Measurements from ENCODE around the gene LYPD4.
"Not testable (repeated sequence)": the region's sequence is repeated elsewhere in the genome, so short reads cannot be mapped to it uniquely, and the experiment has no call there.

LYPD4 gene

DNA sequence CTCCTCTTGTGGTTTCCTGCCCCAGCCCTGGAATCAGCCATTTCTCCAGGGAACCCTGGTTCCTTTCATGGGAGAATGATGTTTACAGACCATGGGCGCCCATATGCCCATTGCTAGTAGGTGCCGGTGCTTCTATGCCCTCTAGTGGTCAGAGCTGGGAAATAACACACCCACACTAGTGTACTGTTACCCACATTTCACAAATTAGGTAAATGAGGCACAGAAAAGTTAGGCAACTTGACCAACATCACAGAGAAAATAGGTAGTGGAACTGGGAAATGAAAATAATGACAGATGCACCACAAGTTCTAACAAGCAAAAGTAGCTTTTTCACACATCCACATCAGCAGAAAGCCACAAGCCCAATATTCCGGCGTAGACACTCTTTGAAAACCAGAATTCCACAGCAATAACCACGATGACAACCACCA, 49.4 kb downstream of the LYPD4 start:
- DNase-seq (peak; percentile 59 to 65 (median 59)), ATAC-seq (replicated peaks) (peak; percentile 92)
- H3K27ac Mint-ChIP-seq: no peak overlapping the region
- H3K36me3 Mint-ChIP-seq (ENCODE audit: insufficient read depth): peaks cover 2% of the 10 kb centered on the region
- no peak overlapping the region for H3K4me3 Mint-ChIP-seq
- H3K9me3 Mint-ChIP-seq: no peaks in the 10 kb centered on the region
- peaks cover 0 to 4% of the 10 kb centered on the region in 2 donors for H3K4me1 Mint-ChIP-seq (ENCODE audit: low read depth in 2 of 2)
- H3K27me3 Mint-ChIP-seq: peaks cover 47 to 63% of the 10 kb centered on the region in 2 donors

DNA sequence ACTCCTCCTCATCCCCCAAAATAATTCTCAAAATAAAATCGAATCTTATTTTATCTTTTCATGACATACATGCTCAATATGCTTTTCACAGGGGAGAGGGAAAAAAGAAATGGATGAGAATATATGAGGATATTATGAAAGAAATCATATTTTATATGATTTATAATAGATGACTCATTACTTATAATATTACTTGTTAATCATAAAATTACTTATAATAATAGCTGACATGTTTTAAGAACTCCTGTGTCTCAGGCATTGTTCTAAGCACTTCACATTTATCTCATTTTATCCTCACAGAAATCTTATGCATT, 51.1 kb downstream of the LYPD4 start:
- no peak for DNase-seq

DNA sequence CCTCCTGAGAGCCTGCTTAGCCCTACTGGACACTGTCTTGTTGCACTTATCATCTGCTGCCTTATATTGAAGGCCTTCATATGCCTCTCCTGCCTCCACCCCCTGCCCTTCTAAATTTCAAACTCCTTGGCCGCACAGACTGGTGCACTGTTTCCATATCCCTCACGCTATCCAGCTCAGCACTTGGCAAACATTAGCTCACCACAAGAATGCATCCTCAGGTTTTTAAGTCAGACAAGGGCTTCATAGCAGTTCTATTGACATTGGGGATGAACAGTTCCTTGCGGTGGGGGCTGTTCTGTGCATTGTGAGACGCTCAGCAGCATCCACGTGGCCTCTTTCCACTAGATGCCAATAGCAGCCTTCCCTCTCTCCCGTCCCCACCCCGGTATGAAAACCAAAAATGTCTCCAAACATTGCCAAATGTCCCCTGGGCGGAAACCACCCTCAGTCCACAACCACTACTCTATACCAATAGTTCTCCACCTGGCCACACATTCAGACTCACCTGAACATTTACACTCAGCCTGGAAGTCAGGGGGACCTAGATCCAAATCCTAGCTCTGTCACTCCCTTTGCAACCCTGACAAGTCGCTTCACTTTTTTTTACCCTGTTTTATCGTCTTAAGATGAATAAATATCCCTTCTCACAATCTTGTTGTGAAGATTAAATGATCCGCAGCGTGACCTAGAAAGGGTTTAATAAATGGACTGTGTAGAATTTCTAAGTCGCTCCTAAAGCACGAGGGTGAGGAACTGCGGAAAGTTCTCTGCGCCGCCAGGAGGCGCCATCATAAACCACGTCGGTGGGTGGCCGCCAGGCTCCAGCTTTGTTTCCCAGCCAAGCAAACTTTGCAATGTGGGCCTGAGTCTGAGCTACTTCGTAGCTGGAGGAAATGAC, 51.7 kb downstream of the LYPD4 start:
- H3K36me3 Mint-ChIP-seq (ENCODE audit: insufficient read depth): peaks cover 2% of the 10 kb centered on the region
- peak; percentile 15 to 24 (median 17) for DNase-seq
- no peak overlapping the region for H3K27ac Mint-ChIP-seq
- peak; percentile 50 for ATAC-seq (replicated peaks)
- no peaks in the 10 kb centered on the region for H3K9me3 Mint-ChIP-seq
- peaks cover 61 to 79% of the 10 kb centered on the region in 2 donors for H3K27me3 Mint-ChIP-seq
- H3K4me1 Mint-ChIP-seq (ENCODE audit: low read depth in 2 of 2): peaks cover 0 to 4% of the 10 kb centered on the region in 2 donors
- no peak overlapping the region for H3K4me3 Mint-ChIP-seq

More for the DNA sequence above, 51.1 kb downstream of the LYPD4 start:
- no peak overlapping the region for H3K4me3 Mint-ChIP-seq
- H3K4me1 Mint-ChIP-seq (ENCODE audit: low read depth in 2 of 2): peaks cover 0 to 4% of the 10 kb centered on the region in 2 donors
- H3K9me3 Mint-ChIP-seq: no peaks in the 10 kb centered on the region
- H3K27me3 Mint-ChIP-seq: peaks cover 59 to 77% of the 10 kb centered on the region in 2 donors
- ATAC-seq (replicated peaks): no peak
- peaks cover 2% of the 10 kb centered on the region for H3K36me3 Mint-ChIP-seq (ENCODE audit: insufficient read depth)
- no peak overlapping the region for H3K27ac Mint-ChIP-seq

DNA sequence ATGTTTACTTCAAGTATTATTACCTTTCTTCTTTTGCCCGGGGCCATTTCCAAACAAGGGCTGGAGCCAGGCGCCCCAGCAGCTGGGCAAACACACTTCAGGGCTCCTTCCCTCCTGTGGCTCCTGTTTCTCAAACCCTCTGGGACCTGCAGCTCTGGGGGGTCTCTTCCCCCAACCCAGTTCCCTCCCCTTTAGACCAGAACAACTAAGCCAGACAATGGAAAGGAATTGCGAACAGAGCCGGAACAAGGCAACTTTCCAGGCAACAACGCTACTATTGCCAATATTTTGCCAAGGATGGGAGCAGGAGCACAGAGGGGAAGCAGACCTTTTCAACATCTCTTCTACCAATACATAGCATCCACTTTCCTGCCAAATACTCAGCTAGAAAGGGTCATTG, 55.4 kb downstream of the LYPD4 start:
- DNase-seq; ATAC-seq (replicated peaks); H3K4me3 Mint-ChIP-seq; H3K36me3 Mint-ChIP-seq (ENCODE audit: insufficient read depth); H3K9me3 Mint-ChIP-seq: not testable (repeated sequence)
- H3K27ac Mint-ChIP-seq: peak overlapping the region in 1 of 2 donors; percentile 1
- H3K27me3 Mint-ChIP-seq: peaks cover 69 to 82% of the 10 kb centered on the region in 2 donors
- peaks cover 15% of the 10 kb centered on the region in 2 donors for H3K4me1 Mint-ChIP-seq (ENCODE audit: low read depth in 2 of 2)

DNA sequence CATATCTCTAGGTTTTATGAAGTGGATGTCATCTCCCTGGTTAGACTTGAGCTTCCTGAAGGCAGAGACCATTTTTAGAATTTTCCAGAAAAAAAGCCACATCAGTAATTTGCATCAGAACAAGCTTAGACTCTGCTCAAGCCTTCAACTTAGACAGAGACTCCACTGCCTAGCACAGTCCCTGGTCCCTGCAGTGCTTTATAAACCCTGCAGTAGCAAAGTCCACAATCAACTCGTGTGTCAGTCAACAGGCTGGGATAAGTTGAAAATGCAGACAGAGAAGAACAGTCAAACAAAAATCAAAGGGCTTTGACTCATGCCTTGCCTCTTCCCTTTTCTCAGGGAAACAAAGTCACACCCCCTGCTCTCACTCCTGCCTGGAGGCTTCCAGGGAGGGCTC, 56.0 kb downstream of the LYPD4 start:
- not testable (repeated sequence) for ATAC-seq (replicated peaks); DNase-seq; H3K27ac Mint-ChIP-seq; H3K4me3 Mint-ChIP-seq; H3K36me3 Mint-ChIP-seq (ENCODE audit: insufficient read depth); H3K9me3 Mint-ChIP-seq
- H3K4me1 Mint-ChIP-seq (ENCODE audit: low read depth in 2 of 2): peaks cover 15% of the 10 kb centered on the region in 2 donors
- H3K27me3 Mint-ChIP-seq: peaks cover 68 to 81% of the 10 kb centered on the region in 2 donors

All from effector memory CD8-positive, alpha-beta T cell (primary cell).